A673 (cell line): ENCODE results near the gene SOCS3. TPM values are rescaled to one million over a fixed set of nuclear protein-coding genes. Genes with fewer than 3 reads are reported as not detected.

Source experiments
- BruUV-seq: library from RNA; stranded (reverse); fragments of 400-500 nt; replicated peaks from 2 replicates; lab custom pipeline; 2021; lab: Mats Ljungman, UMichigan
- CTCF ChIA-PET: fragments of 300-600 bp; sonication (Branson Sonifier 250); formaldehyde crosslinking; loops from one replicate; lab custom pipeline; 2022; ENCODE audit warnings: antibody characterized with exemption; lab: Charles Lee
- POLR2A ChIA-PET: fragments of 300-600 bp; sonication (Branson Sonifier 250); formaldehyde crosslinking; loops from one replicate; lab custom pipeline; 2022; ENCODE audit warnings: antibody characterized with exemption; ENCODE audit not compliant: low non-redundant PET; lab: Charles Lee
- DNase-seq: peaks from one replicate; pipeline ENCODE4 v3.0.0-alpha.2; 2015; ENCODE audit warnings: low spot score
- H3K27ac ChIP-seq: fragments of 200-600 bp; sonication (generic); 2 replicates; pipeline ENCODE4 v1.5.1; 2016; ENCODE audit warnings: mixed run types, low read depth, mild to moderate bottlenecking, mixed read lengths, antibody characterized with exemption, low read length; ENCODE audit not compliant: poor library complexity, severe bottlenecking
- H3K27me3 ChIP-seq: fragments of 200-600 bp; sonication (generic); replicated peaks from 2 replicates; pipeline ENCODE4 v1.6.1; 2017; ENCODE audit warnings: mixed run types, low read depth, mild to moderate bottlenecking, mixed read lengths, antibody characterized with exemption, low read length; ENCODE audit not compliant: insufficient read depth, poor library complexity
- H3K36me3 ChIP-seq: fragments of 200-600 bp; sonication (generic); 2 replicates; pipeline ENCODE4 v1.6.1; 2016; ENCODE audit warnings: mixed run types, mild to moderate bottlenecking, mixed read lengths, antibody characterized with exemption, low read length; ENCODE audit not compliant: insufficient read depth, poor library complexity, severe bottlenecking
- H3K4me1 ChIP-seq: fragments of 200-600 bp; sonication (generic); 2 replicates; pipeline ENCODE4 v1.6.1; 2017; ENCODE audit warnings: mixed run types, mild to moderate bottlenecking, mixed read lengths, antibody characterized with exemption, low read length; ENCODE audit not compliant: insufficient read depth, poor library complexity, severe bottlenecking
- H3K4me3 ChIP-seq: fragments of 200-600 bp; sonication (generic); 2 replicates; pipeline ENCODE4 v1.5.1; 2016; ENCODE audit warnings: low read depth, mixed run types, mild to moderate bottlenecking, mixed read lengths, low read length; ENCODE audit not compliant: poor library complexity, severe bottlenecking
- H3K9me3 ChIP-seq: fragments of 200-600 bp; sonication (generic); 2 replicates; pipeline ENCODE4 v1.6.1; 2016; ENCODE audit warnings: mixed run types, low read depth, mild to moderate bottlenecking, mixed read lengths, antibody characterized with exemption, low read length; ENCODE audit not compliant: poor library complexity, severe bottlenecking
- EZH2 ChIP-seq: fragments of 200-600 bp; sonication (generic); IDR thresholded peaks from 2 replicates; pipeline ENCODE4 v1.6.1; 2017; ENCODE audit warnings: borderline replicate concordance, low read depth, mild to moderate bottlenecking, mixed read lengths, antibody characterized with exemption, low read length; ENCODE audit not compliant: poor library complexity, severe bottlenecking
- intact Hi-C: fragments of 100-400 bp; cut with micrococcal nuclease; formaldehyde crosslinking; loops from one replicate; pipeline ENCODE4 v1.10.0; 2022; ENCODE audit not compliant: unreplicated experiment
- total RNA-seq: library from RNA; stranded (reverse); gene quantifications from 2 replicates; pipeline ENCODE4 v1.2.3, GENCODE V29; 2021
- TF ChIP-seq, protein P1 (sequence below): fragments of 300-800, 200-600 bp; sonication (generic); conservative IDR thresholded peaks from 2 replicates; pipeline ENCODE4 v1.5.1; 2017; ENCODE audit warnings: low read depth, mild to moderate bottlenecking, antibody characterized with exemption, low read length, moderate library complexity, mixed read lengths

The SOCS3 gene
- total RNA-seq, 1 experiment from 2014 or later, result 9.5 TPM

DNA sequence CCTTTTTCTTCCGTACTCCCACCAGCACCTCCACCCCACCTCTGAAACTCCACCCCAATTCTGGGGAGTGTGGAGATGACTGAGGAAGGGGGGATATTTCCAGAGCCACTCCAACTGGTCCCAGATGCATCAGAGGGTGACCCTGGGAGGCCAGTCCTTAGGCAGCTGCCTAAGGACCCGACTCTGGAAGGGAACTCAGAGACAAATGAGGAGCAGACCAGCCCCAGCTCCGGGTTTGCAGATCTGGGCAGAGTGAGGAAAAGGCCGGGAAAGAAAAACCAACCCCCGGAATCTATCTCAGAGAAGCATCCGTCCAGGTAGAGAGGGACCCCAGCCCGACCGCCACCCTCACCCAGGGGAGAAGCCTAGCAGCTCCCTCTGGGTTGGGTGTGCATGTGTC, 41.5 kb downstream of the SOCS3 start:
- ChIA-PET CTCF (no interaction called here), POLR2A (no interaction called here)
- H3K27ac ChIP-seq, result no peak overlapping the region
- intact Hi-C loops, result no loop called here
- BruUV-seq, result no TSS peak
- no peak overlapping the region for H3K4me3 ChIP-seq
- no peak for DNase-seq
- no peaks in the 10 kb centered on the region for H3K9me3 ChIP-seq
- TF ChIP-seq, protein P1, sequence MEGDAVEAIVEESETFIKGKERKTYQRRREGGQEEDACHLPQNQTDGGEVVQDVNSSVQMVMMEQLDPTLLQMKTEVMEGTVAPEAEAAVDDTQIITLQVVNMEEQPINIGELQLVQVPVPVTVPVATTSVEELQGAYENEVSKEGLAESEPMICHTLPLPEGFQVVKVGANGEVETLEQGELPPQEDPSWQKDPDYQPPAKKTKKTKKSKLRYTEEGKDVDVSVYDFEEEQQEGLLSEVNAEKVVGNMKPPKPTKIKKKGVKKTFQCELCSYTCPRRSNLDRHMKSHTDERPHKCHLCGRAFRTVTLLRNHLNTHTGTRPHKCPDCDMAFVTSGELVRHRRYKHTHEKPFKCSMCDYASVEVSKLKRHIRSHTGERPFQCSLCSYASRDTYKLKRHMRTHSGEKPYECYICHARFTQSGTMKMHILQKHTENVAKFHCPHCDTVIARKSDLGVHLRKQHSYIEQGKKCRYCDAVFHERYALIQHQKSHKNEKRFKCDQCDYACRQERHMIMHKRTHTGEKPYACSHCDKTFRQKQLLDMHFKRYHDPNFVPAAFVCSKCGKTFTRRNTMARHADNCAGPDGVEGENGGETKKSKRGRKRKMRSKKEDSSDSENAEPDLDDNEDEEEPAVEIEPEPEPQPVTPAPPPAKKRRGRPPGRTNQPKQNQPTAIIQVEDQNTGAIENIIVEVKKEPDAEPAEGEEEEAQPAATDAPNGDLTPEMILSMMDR, result no peak
- TF ChIP-seq EZH2, result no peak
- no peaks in the 10 kb centered on the region for H3K36me3 ChIP-seq
- H3K4me1 ChIP-seq, result peaks cover 41% of the 10 kb centered on the region
- H3K27me3 ChIP-seq, result no peaks in the 10 kb centered on the region

DNA sequence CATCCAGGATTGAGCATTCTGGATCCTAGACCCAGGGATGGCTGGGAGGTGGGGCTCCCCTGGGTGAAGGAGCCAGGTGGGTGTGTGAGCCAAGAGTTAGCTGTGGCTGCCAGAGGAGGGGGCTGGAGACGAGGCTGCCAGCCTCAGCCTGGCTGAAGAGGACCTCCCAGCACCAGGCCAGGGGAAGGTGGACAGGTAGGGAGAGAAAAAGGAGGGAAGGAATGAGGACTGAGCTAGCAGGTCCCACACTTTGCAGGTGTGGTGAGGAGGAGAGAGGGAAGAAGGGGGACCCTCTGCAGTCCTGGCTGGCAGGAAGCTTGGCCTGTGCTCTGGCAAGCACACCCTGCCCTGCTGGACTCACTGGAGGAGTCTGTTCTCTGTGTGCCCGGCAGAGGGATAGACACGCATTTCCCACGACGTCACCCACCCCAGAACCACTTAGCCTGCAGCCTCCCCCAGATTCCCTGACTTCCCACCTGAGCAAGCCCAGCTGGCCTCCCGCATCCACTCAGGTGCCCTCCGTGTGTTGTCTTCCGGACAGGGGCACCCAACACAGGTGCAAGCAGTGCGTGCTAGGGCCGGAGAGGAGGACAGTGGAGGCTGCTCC, 42.0 kb downstream of the SOCS3 start:
- CTCF ChIA-PET, result no interaction called here
- POLR2A ChIA-PET, result no interaction called here
- Histone ChIP-seq H3K4me3 (no peak overlapping the region), H3K4me1 (peaks cover 42% of the 10 kb centered on the region), H3K9me3 (no peaks in the 10 kb centered on the region), H3K27me3 (no peaks in the 10 kb centered on the region), H3K36me3 (no peaks in the 10 kb centered on the region), H3K27ac (no peak overlapping the region)
- TF ChIP-seq, protein P1, result no peak
- TF ChIP-seq EZH2, result no peak
- DNase-seq, result no peak
- no TSS peak for BruUV-seq
- intact Hi-C loops, result no loop called here

DNA sequence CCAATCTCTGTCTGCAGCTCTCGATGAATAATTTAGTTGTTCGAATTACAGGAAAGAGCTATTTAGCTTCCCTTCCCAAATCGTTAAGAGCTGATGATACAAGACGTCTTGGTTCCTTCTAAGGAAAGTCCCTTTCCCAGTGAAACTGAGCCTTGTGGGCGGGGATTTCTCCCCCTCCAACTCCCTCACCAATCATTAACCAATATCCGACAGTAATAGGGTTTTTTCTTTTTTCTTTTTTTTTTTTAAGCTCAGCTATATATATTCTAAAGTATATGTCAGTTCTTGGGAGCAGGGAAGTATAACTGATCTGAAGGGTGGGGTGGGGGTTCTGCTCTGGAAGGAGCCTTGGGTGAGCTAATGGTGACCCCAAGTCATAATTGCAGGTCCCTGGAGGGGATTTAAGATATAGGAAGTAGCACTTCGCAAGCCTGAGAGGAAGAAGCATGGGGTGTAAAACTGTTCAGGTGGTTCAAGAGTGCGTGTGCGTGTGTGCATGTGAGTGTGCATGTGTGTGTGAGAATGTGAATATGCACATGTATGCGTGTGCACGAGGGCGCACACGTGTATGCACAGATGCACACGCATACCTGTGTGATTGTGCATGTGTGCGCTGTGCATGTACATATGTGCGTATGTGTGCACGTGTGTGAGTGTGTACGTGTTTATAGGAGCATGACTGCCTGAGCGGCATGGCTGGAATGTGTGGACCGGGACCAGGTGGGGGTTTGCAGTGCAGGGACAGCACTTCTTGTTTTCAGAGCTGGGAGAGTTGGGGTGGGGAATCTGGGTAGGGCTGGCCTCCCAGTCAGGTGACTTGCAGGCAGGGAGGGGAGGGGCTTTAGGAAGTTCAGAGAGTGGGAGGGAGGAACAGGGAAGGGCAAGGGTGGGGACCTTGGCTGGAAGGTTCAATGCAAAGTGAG, 42.7 kb downstream of the SOCS3 start:
- intact Hi-C loops, result no loop called here
- ChIA-PET POLR2A (interaction anchor here (0.9 kb wide), 1 partner anchor 22 kb away, joined by 4 read pairs; no protein-coding TSS in a partner anchor), CTCF (interaction anchor here (0.9 kb wide), 1 partner anchor 43 kb away, joined by 3 read pairs; no protein-coding TSS in a partner anchor)
- Histone ChIP-seq H3K4me3 (no peak overlapping the region), H3K27ac (peak overlapping the region; percentile 89), H3K9me3 (no peaks in the 10 kb centered on the region), H3K4me1 (peaks cover 47% of the 10 kb centered on the region), H3K27me3 (no peaks in the 10 kb centered on the region), H3K36me3 (no peaks in the 10 kb centered on the region)
- DNase-seq, result peak; percentile 68
- no TSS peak for BruUV-seq
- no peak for TF ChIP-seq EZH2
- TF ChIP-seq, protein P1, result no peak
